GM23248 (cell line): Measurements from ENCODE around the gene ALX4. TPM values are rescaled to one million over a fixed set of nuclear protein-coding genes. Genes with fewer than 3 reads are reported as not detected.

Experiments
- DNase-seq: peaks from one replicate; pipeline ENCODE4 v3.0.0-alpha.2; 2015
- H2AFZ ChIP-seq: fragments of 200-600 bp; sonication (generic); 2 replicates; pipeline ENCODE4 v1.6.1; 2016; ENCODE audit warnings: antibody characterized with exemption
- H3F3A ChIP-seq: fragments of 200-600 bp; sonication (generic); 2 replicates; pipeline ENCODE4 v1.6.1; 2016; ENCODE audit warnings: mild to moderate bottlenecking, antibody characterized with exemption, mixed run types; ENCODE audit not compliant: insufficient read depth
- H3K27ac ChIP-seq: fragments of 200-600 bp; sonication (generic); 2 replicates; pipeline ENCODE4 v1.5.1; 2016; ENCODE audit warnings: mild to moderate bottlenecking
- H3K27me3 ChIP-seq: fragments of 200-600 bp; sonication (generic); replicated peaks from 2 replicates; pipeline ENCODE4 v1.6.1; 2016; ENCODE audit warnings: mild to moderate bottlenecking; ENCODE audit not compliant: insufficient read depth
- H3K36me3 ChIP-seq: fragments of 200-600 bp; sonication (generic); 2 replicates; pipeline ENCODE4 v1.6.1; 2016; ENCODE audit warnings: low read depth, mild to moderate bottlenecking
- H3K4me1 ChIP-seq: fragments of 200-600 bp; sonication (generic); 2 replicates; pipeline ENCODE4 v1.6.1; 2016; ENCODE audit warnings: mild to moderate bottlenecking; ENCODE audit not compliant: insufficient read depth
- H3K4me2 ChIP-seq: fragments of 200-600 bp; sonication (generic); one replicate; pipeline ENCODE4 v1.6.1; 2016; ENCODE audit warnings: mild to moderate bottlenecking; ENCODE audit not compliant: unreplicated experiment
- H3K4me3 ChIP-seq: fragments of 200-600 bp; sonication (generic); 2 replicates; pipeline ENCODE4 v1.5.1; 2016; ENCODE audit warnings: mild to moderate bottlenecking
- H3K79me2 ChIP-seq: fragments of 200-600 bp; sonication (generic); 2 replicates; pipeline ENCODE4 v1.6.1; 2016; ENCODE audit warnings: mild to moderate bottlenecking; ENCODE audit not compliant: insufficient read depth
- H3K9ac ChIP-seq: fragments of 200-600 bp; sonication (generic); 2 replicates; pipeline ENCODE4 v1.6.1; 2016; ENCODE audit warnings: mild to moderate bottlenecking
- H3K9me2 ChIP-seq: fragments of 200-600 bp; sonication (generic); 2 replicates; pipeline ENCODE4 v1.6.1; 2016; ENCODE audit warnings: mixed run types, mild to moderate bottlenecking, moderate library complexity; ENCODE audit not compliant: insufficient read depth
- H3K9me3 ChIP-seq: fragments of 200-600 bp; sonication (generic); one replicate; pipeline ENCODE4 v1.6.1; 2017; ENCODE audit warnings: low read depth
- H4K20me1 ChIP-seq: fragments of 200-600 bp; sonication (generic); 2 replicates; pipeline ENCODE4 v1.6.0; 2016; ENCODE audit not compliant: insufficient read depth
- EZH2 ChIP-seq: fragments of 200-600 bp; sonication (generic); IDR thresholded peaks from 2 replicates; pipeline ENCODE4 v1.6.1; 2018; ENCODE audit warnings: antibody characterized with exemption, mild to moderate bottlenecking; ENCODE audit not compliant: insufficient read depth, poor library complexity, severe bottlenecking
- EZH2phosphoT487 ChIP-seq: fragments of 200-600 bp; sonication (generic); IDR thresholded peaks from 2 replicates; pipeline ENCODE4 v1.6.1; 2018; ENCODE audit warnings: antibody characterized with exemption, moderate library complexity, mild to moderate bottlenecking, low read depth; ENCODE audit not compliant: insufficient read depth
- WGBS, 2 experiments: methylation state at CpG; one replicate each; pipeline ENCODE4 v1.1.6; 2015 to 2017; ENCODE audit warnings: low lambda C conversion rate in 2 of 2, low coverage in 1 of 2; ENCODE audit errors: missing lambda C conversion rate in 2 of 2; 5-methylcytosine and 5-hydroxymethylcytosine counted together
- in situ Hi-C: fragments of 300-500 bp; cut with MboI; formaldehyde crosslinking; loops from 2 replicates; pipeline ENCODE4 v1.15.0; 2020
- polyA plus RNA-seq: library from polyadenylated mRNA; unstranded; fragments of >200 nt; fragmentation: Nextera tagmentation; extraction: Ambion mirVana; gene quantifications from 2 replicates; pipeline ENCODE4 v1.2.1, GENCODE V29; 2016
- total RNA-seq: library from RNA; depleted of rRNA; stranded (reverse); fragments of >200 nt; shearing (Covaris generic); gene quantifications from 2 replicates; pipeline ENCODE4 v1.2.3, GENCODE V29; 2014

The ALX4 gene
- total and polyA plus RNA-seq, 2 experiments from 2014 or later: not detected

- Histone ChIP-seq H3K9me3 (no peaks in the 10 kb centered on the region), H4K20me1 (no peaks in the 10 kb centered on the region), H2AFZ (no peak overlapping the region), H3K4me1 (no peaks in the 10 kb centered on the region), H3K9ac (no peak overlapping the region), H3K9me2 (no peaks in the 10 kb centered on the region), H3K27ac (no peak overlapping the region), H3F3A (no peaks in the 10 kb centered on the region), H3K27me3 (no peaks in the 10 kb centered on the region; the same call in 1 of the 2 replicates), H3K36me3 (no peaks in the 10 kb centered on the region), H3K4me3 (no peak overlapping the region), H3K4me2 (no peak overlapping the region), H3K79me2 (no peaks in the 10 kb centered on the region)
- WGBS, 2 experiments: 23 to 41% methylated on average over 1 of the region's 1 CpG
- in situ Hi-C loops: no loop called here
- DNase-seq: no peak
- TF ChIP-seq EZH2phosphoT487 (no peak), EZH2 (no peak)
Measured at GRCh38 chr11:44274404-44274803, 35.5 kb downstream of the ALX4 start.

- Histone ChIP-seq H3K9ac (no peak overlapping the region), H3K9me3 (no peaks in the 10 kb centered on the region), H3K27ac (no peak overlapping the region), H2AFZ (no peak overlapping the region), H3K9me2 (no peaks in the 10 kb centered on the region), H3K4me2 (no peak overlapping the region), H3K36me3 (no peaks in the 10 kb centered on the region), H3K79me2 (no peaks in the 10 kb centered on the region), H3K4me3 (no peak overlapping the region), H3F3A (no peaks in the 10 kb centered on the region), H4K20me1 (no peaks in the 10 kb centered on the region), H3K4me1 (no peaks in the 10 kb centered on the region), H3K27me3 (no peaks in the 10 kb centered on the region)
- no peak for TF ChIP-seq EZH2phosphoT487
- TF ChIP-seq EZH2: no peak
- in situ Hi-C loops: no loop called here
- DNase-seq: no peak
- 54 to 60% methylated on average over 6 of the region's 6 CpGs for WGBS, 2 experiments
Measured at GRCh38 chr11:44271286-44271685, 38.7 kb downstream of the ALX4 start.

GRCh38 chr11:44270403-44271273 lies 39.3 kb downstream of the ALX4 start:
- no peaks in the 10 kb centered on the region for H4K20me1 ChIP-seq
- WGBS, 2 experiments: 57 to 62% methylated on average over 19 to 20 of the region's 20 CpGs
- in situ Hi-C loops: no loop called here

GRCh38 chr11:44269369-44270351 lies 40.3 kb downstream of the ALX4 start:
- H3K4me3 ChIP-seq: no peak overlapping the region
- peak; percentile 17 for DNase-seq
- H3K36me3 ChIP-seq: no peaks in the 10 kb centered on the region
- no peak overlapping the region for H3K9ac ChIP-seq
- H2AFZ ChIP-seq: 0 out of 2 replicates have a peak overlapping the region, but pooled peaks have one; percentile 47
- TF ChIP-seq EZH2 (no peak), EZH2phosphoT487 (no peak)
- H3F3A ChIP-seq: no peaks in the 10 kb centered on the region
- no peaks in the 10 kb centered on the region for H3K79me2 ChIP-seq
- no peaks in the 10 kb centered on the region for H4K20me1 ChIP-seq
- no peaks in the 10 kb centered on the region for H3K9me3 ChIP-seq
- WGBS, 2 experiments: 44 to 52% methylated on average over 15 to 17 of the region's 17 CpGs
- H3K27ac ChIP-seq: no peak overlapping the region
- no peaks in the 10 kb centered on the region for H3K4me1 ChIP-seq
- no peaks in the 10 kb centered on the region for H3K27me3 ChIP-seq
- no peaks in the 10 kb centered on the region for H3K9me2 ChIP-seq
- in situ Hi-C loops: no loop called here
- H3K4me2 ChIP-seq: no peak overlapping the region

More at GRCh38 chr11:44270403-44271273, 39.3 kb downstream of the ALX4 start:
- H3F3A ChIP-seq: no peaks in the 10 kb centered on the region
- H3K27me3 ChIP-seq: no peaks in the 10 kb centered on the region
- no peak overlapping the region for H2AFZ ChIP-seq
- no peak overlapping the region for H3K4me3 ChIP-seq
- H3K9me2 ChIP-seq: no peaks in the 10 kb centered on the region
- no peak overlapping the region for H3K27ac ChIP-seq
- no peaks in the 10 kb centered on the region for H3K79me2 ChIP-seq
- H3K4me2 ChIP-seq: no peak overlapping the region
- DNase-seq: no peak
- H3K9me3 ChIP-seq: no peaks in the 10 kb centered on the region
- no peak for TF ChIP-seq EZH2phosphoT487
- no peak for TF ChIP-seq EZH2
- no peak overlapping the region for H3K9ac ChIP-seq
- H3K36me3 ChIP-seq: no peaks in the 10 kb centered on the region
- H3K4me1 ChIP-seq: no peaks in the 10 kb centered on the region
